GM21360 (cell line): ENCODE results near the gene PALM3.

Experiments used
- ATAC-seq: cut with Tn5 transposase; IDR thresholded peaks from one replicate; pipeline ENCODE4 v1.9.1; 2021; ENCODE audit warnings: mild to moderate bottlenecking, moderate library complexity; ENCODE audit not compliant: unreplicated experiment

The PALM3 gene

GRCh38 chr19:14004619-14005348 lies 57.1 kb downstream of the PALM3 start:
- ATAC-seq, result no peak
